Thoracic aorta (tissue), 2 donors: Measurements from ENCODE around the gene STUB1. TPM values are rescaled to one million over a fixed set of nuclear protein-coding genes. Genes with fewer than 3 reads are reported as not detected.

ENCODE experiments used
- ATAC-seq: fragments of 150-250 bp; one replicate; pipeline ENCODE4 v1.8.0; 2017; ENCODE audit warnings: low read depth; ENCODE audit not compliant: insufficient number of reproducible peaks, low FRiP score
- DNase-seq: peaks from one replicate; pipeline ENCODE4 v3.0.0-alpha.2; 2020; ENCODE audit warnings: low spot score
- H3K27ac ChIP-seq, 2 donors: fragments of 200-600 bp; sonication (generic); 1 replicate in 1 of 2; 2 replicates in 1 of 2; pipeline ENCODE4 v1.5.1; 2016; ENCODE audit warnings: mild to moderate bottlenecking in 2 of 2, moderate library complexity in 2 of 2
- H3K27me3 ChIP-seq: fragments of 200-600 bp; sonication (generic); replicated peaks from 2 replicates; pipeline ENCODE4 v1.6.0; 2016; ENCODE audit warnings: mild to moderate bottlenecking; ENCODE audit not compliant: insufficient read depth
- H3K36me3 ChIP-seq: fragments of 200-600 bp; sonication (generic); one replicate; pipeline ENCODE4 v1.5.1; 2016
- H3K4me1 ChIP-seq, 2 donors: fragments of 200-600 bp; sonication (generic); 1 replicate in 1 of 2; 2 replicates in 1 of 2; pipeline versions ENCODE4 v1.5.1 to v1.6.0; 2016; ENCODE audit warnings: low read depth in 2 of 2, mild to moderate bottlenecking in 1 of 2; ENCODE audit not compliant: control insufficient read depth in 1 of 2
- H3K4me3 ChIP-seq: fragments of 200-600 bp; sonication (generic); 2 replicates; pipeline ENCODE4 v1.5.1; 2016; ENCODE audit warnings: mild to moderate bottlenecking
- H3K9me3 ChIP-seq: fragments of 200-600 bp; sonication (generic); 2 replicates; pipeline ENCODE4 v1.5.1; 2016
- CTCF ChIP-seq: fragments of 200-600 bp; sonication (generic); IDR thresholded peaks from one replicate; pipeline ENCODE4 v1.5.1; 2019; ENCODE audit warnings: antibody characterized with exemption
- total RNA-seq, 2 donors: library from RNA; depleted of rRNA; stranded (reverse); fragments of >200 nt; gene quantifications; one replicate each; pipeline versions ENCODE4 v1.1.0 to v1.2.3, GENCODE V29; 2016

Gene STUB1
- total RNA-seq, 2 donors from 2014 or later: 103 to 145 TPM

- H3K36me3 ChIP-seq: peaks cover 35% of the 10 kb centered on the region
- H3K27me3 ChIP-seq: no peaks in the 10 kb centered on the region
- DNase-seq (no peak), ATAC-seq (no peak)
- no peak overlapping the region for H3K4me3 ChIP-seq
- H3K4me1 ChIP-seq: peaks cover 8 to 24% of the 10 kb centered on the region in 2 donors
- H3K9me3 ChIP-seq: no peaks in the 10 kb centered on the region
- TF ChIP-seq CTCF: no peak
- no peak overlapping the region for H3K27ac ChIP-seq
Measured at GRCh38 chr16:674214-674881, 5.9 kb upstream of the STUB1 start.

GRCh38 chr16:674968-675883 lies 5.0 kb upstream of the STUB1 start, which contains the start of gene RHBDL1:
RHBDL1 (plus strand) TSS chr16:675671; CDS start chr16:675791, 120 bp downstream.
- Histone ChIP-seq H3K27ac (peak within 1 kb of the TSS in 1 of 2 donors; percentile 16), H3K4me3 (peak within 1 kb of the TSS; percentile 68), H3K27me3 (no peaks in the 10 kb centered on the region), H3K9me3 (no peaks in the 10 kb centered on the region), H3K4me1 (peaks cover 8 to 20% of the 10 kb centered on the region in 2 donors), H3K36me3 (peaks cover 28% of the 10 kb centered on the region)
- DNase-seq (no peak), ATAC-seq (no peak)
- TF ChIP-seq CTCF: no peak

- Histone ChIP-seq H3K4me1 (peaks cover 11 to 26% of the 10 kb centered on the region in 2 donors), H3K27me3 (no peaks in the 10 kb centered on the region), H3K4me3 (peak overlapping the region; percentile 68), H3K27ac (no peak overlapping the region), H3K36me3 (peaks cover 20% of the 10 kb centered on the region), H3K9me3 (no peaks in the 10 kb centered on the region)
- DNase-seq: no peak
- no peak for ATAC-seq
- no peak for TF ChIP-seq CTCF
Measured at GRCh38 chr16:675884-676564, 4.2 kb upstream of the STUB1 start.

GRCh38 chr16:676565-676902 lies 3.7 kb upstream of the STUB1 start:
- TF ChIP-seq CTCF: no peak
- H3K36me3 ChIP-seq: peaks cover 17% of the 10 kb centered on the region
- no peak for DNase-seq

GRCh38 chr16:676913-677312 lies 3.3 kb upstream of the STUB1 start:
- no peak overlapping the region for H3K4me3 ChIP-seq

More at GRCh38 chr16:676565-676902, 3.7 kb upstream of the STUB1 start:
- H3K4me1 ChIP-seq: peaks cover 16 to 32% of the 10 kb centered on the region in 2 donors
- no peaks in the 10 kb centered on the region for H3K9me3 ChIP-seq
- H3K4me3 ChIP-seq: no peak overlapping the region
- ATAC-seq: no peak
- H3K27me3 ChIP-seq: no peaks in the 10 kb centered on the region
- H3K27ac ChIP-seq: no peak overlapping the region

More at GRCh38 chr16:676913-677312, 3.3 kb upstream of the STUB1 start:
- no peak for DNase-seq
- ATAC-seq: no peak
- TF ChIP-seq CTCF: no peak
- Histone ChIP-seq H3K27me3 (no peaks in the 10 kb centered on the region), H3K36me3 (peaks cover 18% of the 10 kb centered on the region), H3K27ac (no peak overlapping the region), H3K4me1 (peaks cover 20 to 35% of the 10 kb centered on the region in 2 donors), H3K9me3 (no peaks in the 10 kb centered on the region)
